ENCODE data around the gene TFF1. TPM values are rescaled to one million over a fixed set of nuclear protein-coding genes. Genes with fewer than 3 reads are reported as not detected.

The TFF1 gene
- total RNA-seq, 3 donors from 2014 or later = 0.98 to 4.4 TPM; not detected in 1

DNA sequence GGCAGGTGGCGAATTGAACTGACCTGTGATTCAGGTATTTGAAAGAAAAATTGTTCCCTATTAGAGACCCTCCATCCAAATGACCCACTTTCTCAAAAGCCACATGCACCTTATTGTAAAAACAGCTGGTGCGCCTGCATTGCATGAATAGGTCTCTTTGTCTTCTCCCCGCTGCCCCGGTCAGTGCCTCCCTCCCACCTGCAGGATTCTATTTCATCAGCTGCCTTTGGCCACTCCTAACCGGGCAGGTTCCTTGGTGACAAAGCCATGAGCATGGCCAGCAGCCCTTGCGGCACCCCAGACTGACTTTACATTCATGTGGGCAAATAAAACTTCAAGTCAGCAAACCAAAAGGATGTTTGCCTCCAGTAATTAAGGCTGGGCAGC lies 23.1 kb upstream of the TFF1 start:
- Histone ChIP-seq H3K27me3 (no peaks in the 10 kb centered on the region), H3K4me1 (peaks cover 0 to 5% of the 10 kb centered on the region in 2 donors), H3K4me3 (peak overlapping the region in 2 of 3 donors; percentile 19 to 46), H3K9me3 (no peaks in the 10 kb centered on the region), H3K27ac (peak overlapping the region; percentile 80 to 84), H3K36me3 (no peaks in the 10 kb centered on the region)
- intact Hi-C loops (cut with DNase I; ENCODE audit: low total_unique reads) = no loop called here
- TF ChIP-seq POLR2A (IDR thresholded peaks at IDR 0.05) = no peak
- TF ChIP-seq POLR2AphosphoS5 (IDR thresholded peaks at IDR 0.05) = no peak
- TF ChIP-seq, protein P1, sequence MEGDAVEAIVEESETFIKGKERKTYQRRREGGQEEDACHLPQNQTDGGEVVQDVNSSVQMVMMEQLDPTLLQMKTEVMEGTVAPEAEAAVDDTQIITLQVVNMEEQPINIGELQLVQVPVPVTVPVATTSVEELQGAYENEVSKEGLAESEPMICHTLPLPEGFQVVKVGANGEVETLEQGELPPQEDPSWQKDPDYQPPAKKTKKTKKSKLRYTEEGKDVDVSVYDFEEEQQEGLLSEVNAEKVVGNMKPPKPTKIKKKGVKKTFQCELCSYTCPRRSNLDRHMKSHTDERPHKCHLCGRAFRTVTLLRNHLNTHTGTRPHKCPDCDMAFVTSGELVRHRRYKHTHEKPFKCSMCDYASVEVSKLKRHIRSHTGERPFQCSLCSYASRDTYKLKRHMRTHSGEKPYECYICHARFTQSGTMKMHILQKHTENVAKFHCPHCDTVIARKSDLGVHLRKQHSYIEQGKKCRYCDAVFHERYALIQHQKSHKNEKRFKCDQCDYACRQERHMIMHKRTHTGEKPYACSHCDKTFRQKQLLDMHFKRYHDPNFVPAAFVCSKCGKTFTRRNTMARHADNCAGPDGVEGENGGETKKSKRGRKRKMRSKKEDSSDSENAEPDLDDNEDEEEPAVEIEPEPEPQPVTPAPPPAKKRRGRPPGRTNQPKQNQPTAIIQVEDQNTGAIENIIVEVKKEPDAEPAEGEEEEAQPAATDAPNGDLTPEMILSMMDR (IDR thresholded peaks at IDR 0.05) = no peak
- DNase-seq (ENCODE audit: low spot score in 2 of 2) = peak; percentile 64 to 74

DNA sequence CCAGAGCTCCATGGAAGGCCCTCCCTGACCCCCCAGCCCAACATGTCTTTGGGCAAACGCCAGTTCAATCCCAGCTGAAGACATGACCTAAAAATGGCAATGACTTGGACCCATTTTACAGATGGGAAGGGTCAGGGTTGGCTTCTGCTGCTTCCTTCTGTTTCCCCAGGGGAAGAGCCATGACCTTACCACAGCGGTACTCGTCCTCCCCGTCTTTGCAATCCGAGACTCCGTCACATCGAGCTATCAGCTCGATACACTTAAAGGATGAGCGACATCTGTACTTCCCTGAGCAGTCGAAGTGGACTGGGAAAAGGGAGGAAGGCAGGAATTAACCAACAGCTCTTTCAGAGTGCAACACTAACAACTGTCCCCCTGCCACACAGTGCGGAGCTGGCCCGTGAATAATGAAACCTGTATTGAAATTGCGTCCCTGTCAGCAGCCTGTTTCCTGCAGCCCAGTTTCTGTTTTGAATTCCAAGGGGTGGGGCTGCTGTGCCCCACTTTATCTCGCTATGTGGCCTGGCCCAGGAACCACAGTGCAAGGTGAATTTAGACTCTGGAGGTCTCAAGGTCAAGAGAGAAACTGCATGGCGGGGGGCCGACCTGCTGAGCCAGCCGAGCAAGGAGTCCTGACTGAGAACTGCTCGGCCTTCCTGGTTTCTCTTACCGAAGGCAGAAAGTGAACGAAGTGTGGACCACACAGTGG lies 22.6 kb upstream of the TFF1 start:
- peak overlapping the region; percentile 80 to 84 for H3K27ac ChIP-seq
- peak overlapping the region in 2 of 3 donors; percentile 19 to 46 for H3K4me3 ChIP-seq
- TF ChIP-seq, protein P1 (IDR thresholded peaks at IDR 0.05) = no peak
- TF ChIP-seq POLR2A (IDR thresholded peaks at IDR 0.05) (no peak), POLR2AphosphoS5 (IDR thresholded peaks at IDR 0.05) (no peak)
- no peaks in the 10 kb centered on the region for H3K36me3 ChIP-seq
- no peak for DNase-seq (ENCODE audit: low spot score in 2 of 2)
- intact Hi-C loops (cut with DNase I; ENCODE audit: low total_unique reads) = no loop called here
- H3K4me1 ChIP-seq = peaks cover 0 to 5% of the 10 kb centered on the region in 2 donors
- H3K27me3 ChIP-seq = no peaks in the 10 kb centered on the region
- no peaks in the 10 kb centered on the region for H3K9me3 ChIP-seq

DNA sequence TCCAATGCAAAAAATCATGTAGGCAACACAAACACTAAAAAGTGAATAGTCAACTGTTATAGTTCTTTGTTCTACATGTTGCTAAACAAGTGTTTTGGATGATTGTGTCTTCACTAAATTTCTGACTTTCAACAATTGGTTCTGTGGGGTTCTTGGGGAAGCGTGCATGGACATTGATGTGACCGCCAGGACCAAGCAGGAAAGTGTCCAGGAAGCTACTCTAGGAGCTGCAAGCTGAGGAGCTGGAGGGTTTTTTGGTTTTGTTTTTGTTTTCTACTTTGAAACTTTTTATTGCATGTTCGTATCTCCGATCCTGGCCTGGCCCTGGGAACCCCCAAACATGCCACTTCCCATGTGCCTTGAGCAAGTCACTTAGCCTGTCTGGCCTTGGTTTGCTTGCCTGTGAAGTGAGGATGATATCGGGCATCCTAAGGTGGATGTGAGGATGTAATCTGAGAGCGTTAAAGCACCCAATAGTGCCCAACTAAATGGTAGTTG lies 21.6 kb upstream of the TFF1 start:
- peak overlapping the region in 1 of 2 donors; percentile 84 for H3K27ac ChIP-seq
- H3K9me3 ChIP-seq = no peaks in the 10 kb centered on the region
- TF ChIP-seq, protein P1 (IDR thresholded peaks at IDR 0.05) = no peak
- TF ChIP-seq POLR2AphosphoS5 (IDR thresholded peaks at IDR 0.05) = no peak
- no peak for TF ChIP-seq POLR2A (IDR thresholded peaks at IDR 0.05)
- no peak overlapping the region for H3K4me3 ChIP-seq
- no peak for DNase-seq (ENCODE audit: low spot score in 2 of 2)
- no peaks in the 10 kb centered on the region for H3K27me3 ChIP-seq
- peaks cover 0 to 5% of the 10 kb centered on the region in 2 donors for H3K4me1 ChIP-seq
- intact Hi-C loops (cut with DNase I; ENCODE audit: low total_unique reads) = no loop called here
- H3K36me3 ChIP-seq = no peaks in the 10 kb centered on the region

DNA sequence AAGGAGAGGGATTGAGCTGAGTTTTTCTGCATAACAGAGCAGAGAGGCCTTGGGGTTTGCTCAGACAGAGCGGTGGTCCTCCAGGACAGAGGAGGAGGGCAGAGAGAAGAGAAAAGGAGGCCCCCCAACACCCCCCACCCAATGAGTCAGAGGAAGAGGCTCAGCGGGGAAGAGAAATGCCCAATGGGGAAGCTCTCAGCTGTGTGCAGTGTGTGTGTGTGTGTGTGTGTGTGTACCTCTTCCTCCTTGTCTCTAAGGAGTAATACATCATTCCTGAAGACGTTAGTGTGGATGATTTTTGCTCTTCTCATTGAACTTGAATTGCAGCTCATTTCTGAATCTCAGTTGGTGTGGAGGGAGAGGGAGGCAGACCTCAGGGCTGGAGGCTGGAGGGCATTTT lies 20.8 kb upstream of the TFF1 start:
- DNase-seq (ENCODE audit: low spot score in 2 of 2) = no peak
- no peaks in the 10 kb centered on the region for H3K36me3 ChIP-seq
- no peak overlapping the region for H3K27ac ChIP-seq
- H3K27me3 ChIP-seq = no peaks in the 10 kb centered on the region
- peaks cover 0 to 5% of the 10 kb centered on the region in 2 donors for H3K4me1 ChIP-seq
- H3K9me3 ChIP-seq = no peaks in the 10 kb centered on the region
- TF ChIP-seq POLR2AphosphoS5 (IDR thresholded peaks at IDR 0.05) (no peak), POLR2A (IDR thresholded peaks at IDR 0.05) (no peak)
- TF ChIP-seq, protein P1 (IDR thresholded peaks at IDR 0.05) = no peak
- intact Hi-C loops (cut with DNase I; ENCODE audit: low total_unique reads) = no loop called here
- no peak overlapping the region for H3K4me3 ChIP-seq

DNA sequence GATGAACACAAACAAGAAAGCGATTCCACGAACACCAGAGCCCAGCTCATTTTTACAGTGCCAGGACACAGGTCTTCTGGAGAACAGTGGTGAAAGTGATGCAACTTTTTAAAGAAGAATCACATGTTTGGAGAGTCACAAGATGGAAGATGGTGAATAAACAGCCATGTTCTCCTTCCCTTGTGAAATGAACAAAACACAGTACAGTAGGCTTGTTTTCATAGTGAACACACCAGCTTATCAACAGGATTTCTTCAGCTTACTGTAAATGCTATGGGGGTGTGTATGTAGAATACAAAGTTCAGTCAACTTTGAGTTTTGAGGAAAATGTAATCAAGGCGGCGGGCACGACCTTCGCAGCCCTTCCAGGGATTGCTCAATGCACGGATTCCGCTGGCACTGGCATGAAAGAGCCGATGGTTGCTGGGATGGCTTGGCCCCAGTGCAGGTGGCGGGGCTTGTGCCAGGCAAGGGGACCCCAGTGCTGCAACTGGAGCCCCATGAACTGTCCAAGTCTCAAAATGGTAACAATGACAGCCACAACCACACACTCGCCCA lies 19.8 kb upstream of the TFF1 start:
- Histone ChIP-seq H3K27ac (no peak overlapping the region), H3K4me1 (peaks cover 0 to 5% of the 10 kb centered on the region in 2 donors), H3K36me3 (no peaks in the 10 kb centered on the region), H3K27me3 (no peaks in the 10 kb centered on the region), H3K4me3 (no peak overlapping the region), H3K9me3 (no peaks in the 10 kb centered on the region)
- intact Hi-C loops (cut with DNase I; ENCODE audit: low total_unique reads) = no loop called here
- DNase-seq (ENCODE audit: low spot score in 2 of 2) = no peak
- TF ChIP-seq, protein P1 (IDR thresholded peaks at IDR 0.05) = no peak
- TF ChIP-seq POLR2AphosphoS5 (IDR thresholded peaks at IDR 0.05) (no peak), POLR2A (IDR thresholded peaks at IDR 0.05) (no peak)
